Vagina (tissue), 2 donors: ENCODE data around the gene SCLT1.

Experiments used
- POLR2A ChIP-seq, 2 donors: fragments of 450-650 bp; IDR thresholded peaks; one replicate each; pipeline ENCODE4 v1.6.1; 2017; ENCODE audit warnings: antibody characterized with exemption in 2 of 2, mild to moderate bottlenecking in 2 of 2, moderate library complexity in 2 of 2
- POLR2AphosphoS5 ChIP-seq, 2 donors: sonication (generic); formaldehyde crosslinking; IDR thresholded peaks; one replicate each; pipeline ENCODE4 v1.9.0; 2017; ENCODE audit warnings: antibody characterized with exemption in 2 of 2, mild to moderate bottlenecking in 2 of 2, low read depth in 1 of 2; ENCODE audit not compliant: insufficient read depth in 1 of 2
- TF ChIP-seq, protein P1 (sequence below), 3 experiments: fragments of 450-650 bp in 2 of 3; fragments of 200-600 bp in 1 of 3; sonication (generic) in 1 of 3; IDR thresholded peaks; one replicate each; pipeline ENCODE4 v1.5.1; 2017 to 2019; ENCODE audit warnings: antibody characterized with exemption in 3 of 3, mild to moderate bottlenecking in 2 of 3, moderate library complexity in 2 of 3

DNA sequence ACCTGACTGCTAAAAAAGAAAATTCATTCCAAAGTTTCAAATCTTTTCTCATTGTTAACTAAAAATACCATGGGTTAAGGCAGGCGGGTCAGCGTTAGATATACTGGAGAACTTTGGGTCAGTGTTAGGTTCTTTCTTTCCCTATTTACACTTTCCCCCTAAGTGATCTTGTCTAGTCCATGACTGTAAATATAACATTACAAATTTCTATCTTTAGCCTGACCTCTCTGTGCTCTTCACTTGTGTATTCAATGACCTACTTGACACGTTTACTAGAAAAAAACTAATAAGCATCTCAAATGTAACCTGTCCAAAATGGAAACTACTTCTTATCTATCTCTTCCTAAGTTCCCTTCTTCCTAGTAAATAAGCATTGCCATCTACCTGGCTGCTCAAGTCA is 188.5 kb downstream of the SCLT1 start:
- TF ChIP-seq, protein P1, sequence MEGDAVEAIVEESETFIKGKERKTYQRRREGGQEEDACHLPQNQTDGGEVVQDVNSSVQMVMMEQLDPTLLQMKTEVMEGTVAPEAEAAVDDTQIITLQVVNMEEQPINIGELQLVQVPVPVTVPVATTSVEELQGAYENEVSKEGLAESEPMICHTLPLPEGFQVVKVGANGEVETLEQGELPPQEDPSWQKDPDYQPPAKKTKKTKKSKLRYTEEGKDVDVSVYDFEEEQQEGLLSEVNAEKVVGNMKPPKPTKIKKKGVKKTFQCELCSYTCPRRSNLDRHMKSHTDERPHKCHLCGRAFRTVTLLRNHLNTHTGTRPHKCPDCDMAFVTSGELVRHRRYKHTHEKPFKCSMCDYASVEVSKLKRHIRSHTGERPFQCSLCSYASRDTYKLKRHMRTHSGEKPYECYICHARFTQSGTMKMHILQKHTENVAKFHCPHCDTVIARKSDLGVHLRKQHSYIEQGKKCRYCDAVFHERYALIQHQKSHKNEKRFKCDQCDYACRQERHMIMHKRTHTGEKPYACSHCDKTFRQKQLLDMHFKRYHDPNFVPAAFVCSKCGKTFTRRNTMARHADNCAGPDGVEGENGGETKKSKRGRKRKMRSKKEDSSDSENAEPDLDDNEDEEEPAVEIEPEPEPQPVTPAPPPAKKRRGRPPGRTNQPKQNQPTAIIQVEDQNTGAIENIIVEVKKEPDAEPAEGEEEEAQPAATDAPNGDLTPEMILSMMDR (IDR thresholded peaks at IDR 0.05) = no peak
- TF ChIP-seq POLR2A (IDR thresholded peaks at IDR 0.05) = no peak
- TF ChIP-seq POLR2AphosphoS5 (IDR thresholded peaks at IDR 0.05; ENCODE audit: insufficient read depth in 1 of 2, low read depth in 1 of 2) = no peak
